ENCODE measurements around the gene HIGD1B. TPM values are rescaled to one million over a fixed set of nuclear protein-coding genes. Genes with fewer than 3 reads are reported as not detected.
"Not testable (repeated sequence)": the region's sequence is repeated elsewhere in the genome, so short reads cannot be mapped to it uniquely, and the experiment has no call there.

Gene HIGD1B
- total RNA-seq, 4 donors from 2014 or later, result 1.1 to 2.5 (median 1.5) TPM

DNA sequence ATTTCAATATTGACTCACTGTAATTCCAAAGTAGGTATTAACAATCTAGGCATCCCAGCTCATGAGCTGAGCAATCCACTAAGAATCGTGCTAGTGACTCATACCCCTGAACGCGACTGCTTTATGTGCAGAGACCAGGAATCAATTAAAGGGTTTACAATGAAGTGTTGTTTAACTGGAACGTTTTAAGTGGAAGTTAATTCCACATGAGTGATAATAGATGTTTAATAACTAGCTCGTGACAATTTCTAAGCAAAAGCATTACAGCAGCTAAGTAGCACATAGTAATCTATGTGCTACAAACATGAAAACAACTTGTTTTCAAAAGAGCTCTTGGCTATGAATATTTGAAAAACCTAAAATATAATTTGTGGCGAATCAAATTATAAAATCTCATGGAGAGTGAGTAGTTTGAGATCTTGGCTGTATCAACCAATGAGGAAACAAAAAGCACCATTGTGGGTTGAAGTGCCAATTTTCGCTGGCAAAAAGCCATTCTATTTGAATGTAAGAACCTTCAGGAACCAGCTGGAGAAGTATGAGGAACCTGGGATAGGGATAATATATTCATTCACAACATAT, 27.0 kb upstream of the HIGD1B start:
- no peak overlapping the region for H3K4me3 ChIP-seq
- H3K9me3 ChIP-seq, result no peaks in the 10 kb centered on the region
- TF ChIP-seq EP300 (IDR thresholded peaks at IDR 0.05) (no peak), POLR2A (IDR thresholded peaks at IDR 0.05) (no peak), POLR2AphosphoS5 (IDR thresholded peaks at IDR 0.05) (peak; percentile 73)
- TF ChIP-seq, protein P1, sequence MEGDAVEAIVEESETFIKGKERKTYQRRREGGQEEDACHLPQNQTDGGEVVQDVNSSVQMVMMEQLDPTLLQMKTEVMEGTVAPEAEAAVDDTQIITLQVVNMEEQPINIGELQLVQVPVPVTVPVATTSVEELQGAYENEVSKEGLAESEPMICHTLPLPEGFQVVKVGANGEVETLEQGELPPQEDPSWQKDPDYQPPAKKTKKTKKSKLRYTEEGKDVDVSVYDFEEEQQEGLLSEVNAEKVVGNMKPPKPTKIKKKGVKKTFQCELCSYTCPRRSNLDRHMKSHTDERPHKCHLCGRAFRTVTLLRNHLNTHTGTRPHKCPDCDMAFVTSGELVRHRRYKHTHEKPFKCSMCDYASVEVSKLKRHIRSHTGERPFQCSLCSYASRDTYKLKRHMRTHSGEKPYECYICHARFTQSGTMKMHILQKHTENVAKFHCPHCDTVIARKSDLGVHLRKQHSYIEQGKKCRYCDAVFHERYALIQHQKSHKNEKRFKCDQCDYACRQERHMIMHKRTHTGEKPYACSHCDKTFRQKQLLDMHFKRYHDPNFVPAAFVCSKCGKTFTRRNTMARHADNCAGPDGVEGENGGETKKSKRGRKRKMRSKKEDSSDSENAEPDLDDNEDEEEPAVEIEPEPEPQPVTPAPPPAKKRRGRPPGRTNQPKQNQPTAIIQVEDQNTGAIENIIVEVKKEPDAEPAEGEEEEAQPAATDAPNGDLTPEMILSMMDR (IDR thresholded peaks at IDR 0.05), result no peak
- H3K27me3 ChIP-seq, result peaks cover 9% of the 10 kb centered on the region
- 25% methylated on average over 7 of the region's 7 CpGs for WGBS, 2 donors (ENCODE audit: low coverage in 1 of 2)
- H3K4me1 ChIP-seq, result peaks cover 0 to 38% (median 3%) of the 10 kb centered on the region in 3 donors
- no peaks in the 10 kb centered on the region for H3K36me3 ChIP-seq
- peak; percentile 55 for ATAC-seq
- H3K27ac ChIP-seq, result peak overlapping the region in 3 of 4 donors; percentile 67 to 71 (median 69)

DNA sequence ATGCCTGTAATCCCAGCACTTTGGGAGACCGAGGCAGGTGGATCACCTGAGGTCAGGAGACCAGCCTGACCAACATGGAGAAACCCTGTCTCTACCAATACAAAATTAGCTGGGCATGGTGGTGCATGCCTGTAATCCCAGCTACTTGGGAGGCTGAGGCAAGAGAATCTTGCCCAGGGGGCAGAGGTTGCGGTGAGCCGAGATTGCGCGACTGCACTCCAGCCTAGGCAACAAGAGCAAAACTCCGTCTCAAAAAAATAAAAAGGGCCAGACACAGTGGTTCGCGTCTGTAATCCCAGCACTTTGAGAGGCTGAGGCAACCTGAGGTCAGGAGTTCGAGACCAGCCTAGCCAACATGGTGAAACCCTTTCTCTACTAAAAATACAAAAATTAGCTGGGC, 22.4 kb upstream of the HIGD1B start:
- not testable (repeated sequence) for ATAC-seq, H3K4me3 ChIP-seq, H3K36me3 ChIP-seq, H3K9me3 ChIP-seq
- Histone ChIP-seq H3K27me3 (peaks cover 41% of the 10 kb centered on the region), H3K27ac (peak overlapping the region in 1 of 4 donors; percentile 61), H3K4me1 (peaks cover 0 to 73% (median 4%) of the 10 kb centered on the region in 3 donors)
- WGBS, 2 donors (ENCODE audit: low coverage in 1 of 2), result 89 to 93% methylated on average over 3 to 7 of the region's 9 CpGs

DNA sequence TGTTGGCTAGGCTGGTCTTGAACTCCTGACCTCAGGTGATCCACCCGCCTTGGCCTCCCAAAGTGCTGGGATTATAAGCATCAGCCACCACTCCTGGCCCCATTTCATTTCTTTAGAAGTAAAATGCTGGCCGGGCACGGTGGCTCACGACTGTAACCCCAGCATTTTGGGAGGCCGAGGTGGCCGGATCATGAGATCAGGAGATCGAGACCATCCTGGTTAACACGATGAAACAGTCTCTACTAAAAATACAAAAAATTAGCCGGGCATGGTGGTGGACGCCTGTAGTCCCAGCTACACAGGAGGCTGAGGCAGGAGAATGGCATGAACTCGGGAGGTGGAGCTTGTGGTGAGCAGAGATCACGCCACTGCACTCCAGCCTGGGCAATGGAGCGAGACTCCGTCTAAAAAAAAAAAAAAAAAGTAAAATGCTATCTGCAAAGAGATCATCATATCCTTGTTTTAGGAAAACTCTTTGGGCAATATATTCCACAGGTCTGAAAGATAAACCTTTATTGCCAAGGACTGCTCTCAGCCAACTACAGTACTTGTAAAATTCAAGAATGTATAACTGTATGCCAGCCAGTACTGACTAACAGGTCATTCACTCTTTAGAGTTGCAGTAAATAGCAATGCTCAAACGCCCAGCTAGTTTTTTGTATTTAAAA, 21.4 kb upstream of the HIGD1B start:
- Histone ChIP-seq H3K36me3 (no peaks in the 10 kb centered on the region), H3K27me3 (peaks cover 50% of the 10 kb centered on the region), H3K27ac (peak overlapping the region in 3 of 4 donors; percentile 19 to 93 (median 61)), H3K4me3 (no peak overlapping the region), H3K9me3 (no peaks in the 10 kb centered on the region), H3K4me1 (peaks cover 0 to 73% (median 4%) of the 10 kb centered on the region in 3 donors)
- no peak for ATAC-seq
- TF ChIP-seq, protein P1 (IDR thresholded peaks at IDR 0.05), result no peak
- TF ChIP-seq EP300 (IDR thresholded peaks at IDR 0.05) (no peak), POLR2A (IDR thresholded peaks at IDR 0.05) (no peak), POLR2AphosphoS5 (IDR thresholded peaks at IDR 0.05) (no peak)
- WGBS, 2 donors (ENCODE audit: low coverage in 1 of 2), result 55 to 62% methylated on average over 6 to 9 of the region's 15 CpGs

DNA sequence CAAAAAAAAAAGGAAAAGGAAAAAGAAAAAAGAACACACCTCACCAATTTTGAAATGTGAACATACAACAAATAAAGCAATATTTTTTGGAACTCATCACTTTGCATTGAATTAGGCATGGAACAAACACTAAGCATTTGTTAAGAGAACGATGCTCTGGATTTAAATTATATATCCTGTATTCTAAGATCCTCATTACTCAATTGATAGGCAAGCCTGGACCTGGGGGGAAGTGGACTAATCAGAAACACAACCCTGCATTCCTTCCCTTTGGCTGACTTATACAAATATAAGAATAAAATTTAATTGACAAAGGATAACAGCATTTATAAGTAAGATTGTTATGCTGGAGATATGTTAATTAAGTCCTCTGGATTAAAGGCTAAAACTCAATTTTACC, 19.8 kb upstream of the HIGD1B start:
- Histone ChIP-seq H3K27ac (peak overlapping the region in 3 of 4 donors; percentile 93 to 98 (median 94)), H3K4me1 (peaks cover 0 to 61% (median 4%) of the 10 kb centered on the region in 3 donors), H3K36me3 (no peaks in the 10 kb centered on the region), H3K27me3 (peaks cover 52% of the 10 kb centered on the region), H3K9me3 (no peaks in the 10 kb centered on the region), H3K4me3 (peak overlapping the region in 1 of 2 donors; percentile 86)
- 32 to 45% methylated on average over 1 of the region's 1 CpG for WGBS, 2 donors (ENCODE audit: low coverage in 1 of 2)
- no peak for ATAC-seq
- TF ChIP-seq POLR2A (IDR thresholded peaks at IDR 0.05), result no peak
- no peak for TF ChIP-seq POLR2AphosphoS5 (IDR thresholded peaks at IDR 0.05)
- TF ChIP-seq, protein P1 (IDR thresholded peaks at IDR 0.05), result no peak
- no peak for TF ChIP-seq EP300 (IDR thresholded peaks at IDR 0.05)

DNA sequence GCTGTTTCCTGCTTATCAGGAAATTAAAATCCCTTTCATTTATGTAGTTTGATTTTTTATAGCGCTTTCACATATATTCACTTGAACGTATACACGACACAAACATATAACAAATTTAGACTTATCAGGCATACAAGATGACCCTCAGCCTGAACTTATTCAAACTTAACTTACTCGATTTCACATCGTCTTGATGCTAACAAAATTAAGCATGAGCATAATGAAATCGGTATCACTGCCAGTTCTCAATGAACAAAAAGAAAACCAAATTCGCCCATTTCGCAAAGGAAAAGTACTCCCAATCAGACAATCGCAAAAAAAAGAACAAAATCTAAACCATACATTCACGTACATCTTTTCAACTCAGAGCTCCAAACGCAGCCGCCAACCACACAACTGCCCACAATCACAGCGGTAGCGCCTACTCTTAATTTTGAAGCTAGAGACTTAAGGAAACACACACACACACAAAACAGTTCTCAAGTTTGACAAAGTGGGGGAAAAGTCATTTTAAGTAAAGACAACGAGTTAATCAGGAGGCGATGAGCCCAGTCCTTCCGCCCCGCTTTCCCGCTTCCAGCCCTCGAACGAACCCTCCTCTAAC, 18.7 kb upstream of the HIGD1B start:
- no peak for ATAC-seq
- WGBS, 2 donors (ENCODE audit: low coverage in 1 of 2), result 0 to 3% methylated on average over 15 to 19 of the region's 21 CpGs

More for the DNA sequence above, 18.7 kb upstream of the HIGD1B start:
- Histone ChIP-seq H3K4me1 (peaks cover 0 to 60% (median 4%) of the 10 kb centered on the region in 3 donors), H3K27me3 (peaks cover 49% of the 10 kb centered on the region), H3K9me3 (no peaks in the 10 kb centered on the region), H3K36me3 (no peaks in the 10 kb centered on the region), H3K4me3 (peak overlapping the region; percentile 78 to 86), H3K27ac (peak overlapping the region; percentile 75 to 98 (median 94))
- TF ChIP-seq EP300 (IDR thresholded peaks at IDR 0.05), result no peak
- no peak for TF ChIP-seq POLR2AphosphoS5 (IDR thresholded peaks at IDR 0.05)
- no peak for TF ChIP-seq POLR2A (IDR thresholded peaks at IDR 0.05)
- TF ChIP-seq, protein P1 (IDR thresholded peaks at IDR 0.05), result no peak
